HG03565 (cell line): ENCODE results near the gene AP4E1.
"Not testable (repeated sequence)": the region's sequence is repeated elsewhere in the genome, so short reads cannot be mapped to it uniquely, and the experiment has no call there.

Source experiments
- ATAC-seq: cut with Tn5 transposase; IDR thresholded peaks from one replicate; pipeline ENCODE4 v1.9.1; 2021; ENCODE audit warnings: mild to moderate bottlenecking, moderate library complexity; ENCODE audit not compliant: unreplicated experiment

The AP4E1 gene

GRCh38 chr15:51016615-51017014 lies 108.1 kb downstream of the AP4E1 start:
- no peak for ATAC-seq

DNA sequence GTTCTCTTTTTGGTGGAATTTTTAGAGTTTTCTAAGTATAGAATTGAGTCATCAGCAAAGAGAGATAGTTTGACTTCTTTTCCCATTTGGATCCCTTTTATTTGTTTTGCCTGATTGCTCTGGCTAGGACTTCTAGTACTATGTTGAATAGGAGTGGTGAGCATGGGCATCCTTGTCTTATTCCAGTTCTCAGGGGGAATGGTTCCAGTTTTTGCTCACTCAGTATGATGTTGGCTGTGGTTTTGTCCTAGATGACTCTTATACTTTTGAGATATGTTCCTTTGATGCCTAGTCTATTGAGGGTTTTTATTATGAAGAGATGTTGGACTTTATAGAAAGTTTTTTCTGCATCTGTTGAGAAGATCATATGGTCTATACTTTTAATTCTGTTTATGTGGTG lies 113.7 kb downstream of the AP4E1 start:
- no peak for ATAC-seq

GRCh38 chr15:51023499-51023898 lies 115.0 kb downstream of the AP4E1 start:
- no peak for ATAC-seq

- ATAC-seq, result no peak
Observed at GRCh38 chr15:51024735-51025453, 116.4 kb downstream of the AP4E1 start.

DNA sequence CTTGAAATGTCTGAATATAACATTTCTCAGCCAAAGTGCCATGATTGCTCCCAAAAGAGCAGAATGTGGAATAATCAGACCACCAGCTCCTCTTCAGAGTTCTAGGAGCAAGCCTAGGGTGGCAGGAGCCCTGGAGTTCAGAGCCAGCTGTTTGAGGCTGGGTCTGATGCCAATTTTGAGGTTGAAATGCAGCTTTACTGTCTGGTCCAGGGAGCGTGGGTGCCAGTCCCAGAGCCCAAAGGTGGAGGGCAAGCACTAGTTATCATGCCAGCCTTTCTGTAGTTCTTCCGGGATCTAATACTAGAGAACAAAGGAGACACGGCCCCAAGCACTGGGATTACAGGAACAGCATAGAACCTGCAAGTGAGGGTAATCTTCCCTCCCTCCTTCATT lies 117.0 kb downstream of the AP4E1 start:
- ATAC-seq, result no peak

DNA sequence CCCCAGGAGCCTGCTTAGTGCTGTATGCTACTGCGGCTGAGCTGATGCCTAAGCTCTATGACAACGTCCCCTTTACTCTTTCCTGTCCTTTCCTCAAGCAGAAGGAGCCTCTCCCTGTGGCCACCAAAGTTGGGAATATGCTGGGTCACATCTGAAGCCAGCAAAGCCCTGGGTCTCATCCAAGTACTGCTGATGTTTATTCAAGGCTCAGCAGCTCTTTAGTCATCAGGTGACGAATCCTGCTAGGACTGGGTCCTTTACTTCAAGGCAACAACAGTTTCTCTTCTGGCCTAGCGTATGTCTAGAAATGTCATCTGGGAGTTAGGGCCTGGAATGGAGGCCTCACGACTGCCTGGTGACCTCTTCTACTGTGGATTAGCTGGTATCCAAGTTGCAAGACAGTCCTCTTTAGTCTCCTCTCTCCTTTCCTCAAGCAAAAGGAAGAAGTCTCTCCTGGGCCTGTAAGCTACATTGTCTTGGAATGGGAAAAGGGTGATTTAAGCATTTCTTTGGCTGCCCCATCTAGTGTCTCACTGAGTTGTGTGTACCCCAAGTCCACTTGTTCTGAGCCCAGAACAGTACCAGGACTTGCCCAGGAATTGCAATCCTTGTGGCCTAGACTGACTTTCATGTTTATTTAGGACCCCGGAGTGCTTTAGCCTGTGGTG lies 122.3 kb downstream of the AP4E1 start:
- ATAC-seq, result no peak

DNA sequence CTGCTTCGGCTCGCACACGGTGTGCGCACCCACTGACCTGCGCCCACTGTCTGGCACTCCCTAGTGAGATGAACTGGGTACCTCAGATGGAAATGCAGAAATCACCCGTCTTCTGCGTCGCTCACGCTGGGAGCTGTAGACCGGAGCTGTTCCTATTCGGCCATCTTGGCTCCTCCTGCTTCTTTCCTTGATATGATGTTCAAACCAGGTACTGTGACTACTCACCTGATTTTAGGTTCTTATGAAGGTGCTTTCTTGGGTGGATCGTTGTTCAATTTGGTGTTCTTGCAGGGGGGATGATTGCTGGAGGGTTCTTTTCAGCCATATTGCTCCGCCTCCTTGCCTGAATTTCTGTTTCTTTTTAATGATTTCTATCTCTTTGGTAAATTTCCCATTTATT lies 129.0 kb downstream of the AP4E1 start:
- ATAC-seq, result not testable (repeated sequence)

DNA sequence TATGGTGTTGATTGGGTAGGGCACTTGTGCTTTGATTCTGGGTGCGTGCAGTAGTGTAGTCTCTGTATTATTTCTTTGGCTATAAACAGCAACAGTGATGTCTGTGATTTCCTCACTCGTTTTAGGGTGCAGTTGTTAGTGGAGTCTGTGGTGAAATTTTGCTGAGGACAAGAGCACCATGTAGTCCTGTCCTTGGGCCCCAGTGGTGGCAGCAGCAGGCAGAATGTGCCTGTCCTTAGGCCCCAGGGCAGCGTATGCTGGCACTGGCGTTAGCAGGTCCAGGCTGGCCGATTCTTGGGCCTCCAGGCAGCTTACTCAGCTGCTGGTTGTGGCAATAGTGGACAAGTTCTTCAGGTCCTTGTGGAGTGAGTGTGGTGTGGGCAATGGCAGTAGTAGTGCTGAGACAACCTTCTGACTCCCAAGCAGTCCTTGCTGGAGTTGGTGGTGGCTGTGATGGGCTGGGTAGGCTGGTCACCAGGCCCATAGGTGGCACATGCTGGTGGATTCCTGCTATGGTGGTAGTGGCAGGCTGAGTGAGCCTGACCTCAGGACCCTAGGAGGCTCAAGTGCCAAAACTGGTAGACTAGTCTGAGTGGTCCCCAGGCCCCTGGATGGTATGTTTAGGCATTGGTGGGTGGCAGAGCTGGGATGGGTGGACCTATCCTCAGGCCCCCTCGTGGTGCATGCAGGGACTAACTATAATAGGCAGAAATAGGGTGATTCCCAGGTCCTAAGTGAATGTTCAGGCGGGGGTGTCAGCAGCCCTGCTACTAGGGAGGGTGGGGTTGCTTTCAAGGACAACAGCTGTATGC lies 129.9 kb downstream of the AP4E1 start:
- ATAC-seq, result no peak

DNA sequence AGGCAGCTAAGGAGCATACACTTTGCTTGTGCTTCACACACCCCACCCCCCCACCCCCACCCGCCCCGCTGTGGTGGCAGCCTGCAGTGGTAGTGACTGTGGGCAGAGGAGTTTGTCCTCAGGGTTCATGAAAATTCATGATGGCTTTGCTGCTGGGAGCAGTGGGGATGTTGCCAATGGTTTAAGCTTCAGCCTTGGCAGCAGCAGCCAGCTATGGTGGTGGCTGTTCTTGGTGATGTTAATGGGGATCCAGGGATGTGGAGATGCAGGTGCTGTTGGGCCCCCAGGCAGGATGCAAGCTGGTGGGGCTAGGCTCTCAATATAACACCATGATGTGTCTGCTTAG lies 130.5 kb downstream of the AP4E1 start:
- no peak for ATAC-seq

DNA sequence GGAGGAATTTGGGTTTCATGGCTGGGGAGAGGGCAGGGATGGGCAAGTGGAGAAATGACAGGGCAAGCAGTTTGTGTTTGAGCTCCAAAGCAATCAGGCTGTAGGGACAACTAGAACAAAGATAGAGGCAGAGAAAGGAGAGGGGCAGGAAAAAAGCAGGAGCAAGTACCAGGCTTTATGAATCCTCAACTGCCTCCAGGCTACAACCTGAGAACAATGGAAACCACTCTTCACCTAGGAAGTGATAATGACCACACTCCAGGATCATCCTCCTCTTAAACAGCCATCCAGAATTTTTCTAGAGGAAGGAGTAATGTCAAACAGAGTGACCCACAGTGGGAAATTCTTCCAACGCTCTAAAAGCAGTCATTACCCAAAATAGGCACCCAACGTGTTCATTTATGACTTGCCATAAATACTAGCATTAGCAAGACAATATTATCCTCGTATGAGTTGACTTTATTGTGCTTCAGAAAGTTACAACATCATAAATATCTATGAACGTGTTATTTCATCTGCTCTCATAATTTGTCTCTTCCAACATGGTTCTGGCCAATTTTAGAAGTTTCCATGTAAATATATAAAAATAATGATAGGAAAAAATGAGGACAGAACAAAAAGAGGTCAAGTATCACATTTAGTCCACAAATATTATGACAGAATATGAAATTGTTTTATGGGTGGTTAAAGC lies 135.7 kb downstream of the AP4E1 start:
- ATAC-seq, result no peak

DNA sequence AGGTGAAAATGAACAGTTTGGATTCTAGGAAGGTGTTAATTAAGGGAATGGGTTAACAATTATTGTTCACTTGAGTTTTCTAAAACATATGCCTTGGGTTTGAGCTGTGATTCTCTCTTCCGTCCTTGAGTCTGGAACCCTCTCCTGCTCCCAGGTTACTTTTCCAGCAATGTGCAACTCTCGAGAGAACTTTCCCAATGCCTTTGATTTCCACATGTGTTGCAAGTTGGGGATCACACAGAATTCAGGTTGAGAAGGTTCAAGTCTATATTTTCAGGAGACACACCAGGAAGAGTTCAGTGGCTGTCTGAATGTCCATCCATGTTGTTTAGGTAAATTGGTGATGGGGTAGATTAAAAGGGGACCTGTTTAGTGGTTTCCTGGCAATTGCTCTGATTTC lies 137.5 kb downstream of the AP4E1 start:
- no peak for ATAC-seq

DNA sequence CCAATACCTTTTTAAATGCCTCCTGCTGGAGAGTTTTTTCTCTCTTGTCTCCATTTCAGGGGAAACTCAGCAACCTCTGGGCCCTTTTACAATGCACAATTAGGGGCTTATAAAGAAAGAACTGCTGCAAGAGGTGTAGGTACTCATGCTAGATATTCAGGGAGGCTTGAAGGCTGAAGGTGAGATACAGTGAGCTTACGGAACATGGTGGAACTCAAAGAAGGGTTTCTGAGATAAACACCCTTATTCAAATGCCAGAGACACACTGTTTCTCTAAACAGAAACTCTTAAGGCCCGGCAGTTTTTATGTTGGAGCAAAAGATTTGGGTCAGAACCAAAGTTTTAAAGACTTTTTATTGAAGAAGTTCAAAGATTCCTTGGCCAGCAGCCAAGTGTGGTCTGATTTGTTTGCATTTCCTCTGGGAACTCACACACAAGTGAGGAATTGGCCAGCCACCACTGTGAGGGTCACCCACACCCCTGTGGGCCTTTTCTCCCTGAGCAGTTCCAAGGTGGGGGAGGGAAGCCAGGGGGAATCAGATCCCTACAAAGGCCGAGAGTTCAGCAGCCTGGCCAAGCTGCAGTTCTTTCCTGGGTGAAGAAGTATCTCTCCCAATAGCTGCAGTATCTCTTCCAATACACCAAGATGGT lies 138.4 kb downstream of the AP4E1 start:
- ATAC-seq, result no peak

DNA sequence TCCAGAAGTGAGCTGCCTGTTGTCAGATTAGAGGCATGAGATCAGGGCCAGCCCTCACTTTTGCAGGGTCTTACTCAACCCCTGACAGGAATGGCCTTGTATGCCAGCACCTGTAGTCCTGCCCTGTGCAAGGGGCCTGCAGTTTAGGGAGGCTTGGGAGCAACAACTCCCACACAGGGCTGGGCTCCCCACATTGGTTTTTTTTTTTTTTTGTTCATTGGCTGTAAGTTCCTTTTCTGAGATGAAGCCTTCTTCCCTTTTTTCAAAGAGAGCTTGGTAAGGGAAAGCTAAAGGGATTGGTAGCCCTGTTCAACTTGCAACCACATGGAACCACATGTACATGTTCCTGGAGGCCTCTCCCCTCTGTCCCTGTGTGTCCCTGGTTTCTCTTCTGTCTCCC lies 139.8 kb downstream of the AP4E1 start:
- ATAC-seq, result no peak

- ATAC-seq, result no peak
Observed at GRCh38 chr15:51049081-51049480, 140.6 kb downstream of the AP4E1 start.

DNA sequence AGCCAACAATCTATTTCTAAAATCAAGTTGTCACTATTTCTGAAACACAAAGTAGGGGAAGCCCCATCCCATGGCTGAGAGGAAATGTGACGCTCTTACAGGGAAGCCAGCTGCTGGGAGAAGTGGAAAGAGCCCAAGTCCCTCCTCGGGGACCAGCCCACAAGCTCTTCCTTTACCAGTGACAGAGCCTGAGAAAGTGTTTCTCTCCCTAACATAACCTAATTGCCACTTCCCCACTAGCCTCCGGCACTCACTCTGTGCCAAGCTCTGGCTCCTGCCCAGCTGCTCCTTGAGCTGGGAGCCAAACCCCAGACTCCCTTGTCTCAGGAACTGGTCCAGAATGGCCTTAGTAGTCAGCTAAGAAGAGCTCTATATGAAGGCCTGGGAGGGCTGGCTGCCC lies 143.3 kb downstream of the AP4E1 start:
- ATAC-seq, result no peak

DNA sequence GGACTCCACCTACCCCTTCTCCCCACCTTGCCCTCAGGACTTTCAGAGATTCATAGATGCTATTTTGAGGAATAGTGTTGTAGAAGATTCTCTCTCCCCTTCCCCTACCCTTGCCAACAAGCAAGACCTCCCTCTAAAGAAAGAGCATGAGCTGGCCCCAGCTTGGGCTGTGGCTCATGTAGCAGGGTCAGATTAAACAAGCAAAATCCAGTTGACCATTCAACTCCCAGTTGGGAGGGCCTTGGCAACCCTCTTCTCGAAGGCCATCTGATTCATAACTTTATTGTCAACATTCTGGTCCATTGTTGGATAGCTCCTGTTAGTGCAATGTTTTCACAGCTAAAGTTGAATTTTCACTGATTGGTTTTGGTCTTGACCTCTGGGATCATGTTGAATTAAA lies 145.1 kb downstream of the AP4E1 start:
- no peak for ATAC-seq

DNA sequence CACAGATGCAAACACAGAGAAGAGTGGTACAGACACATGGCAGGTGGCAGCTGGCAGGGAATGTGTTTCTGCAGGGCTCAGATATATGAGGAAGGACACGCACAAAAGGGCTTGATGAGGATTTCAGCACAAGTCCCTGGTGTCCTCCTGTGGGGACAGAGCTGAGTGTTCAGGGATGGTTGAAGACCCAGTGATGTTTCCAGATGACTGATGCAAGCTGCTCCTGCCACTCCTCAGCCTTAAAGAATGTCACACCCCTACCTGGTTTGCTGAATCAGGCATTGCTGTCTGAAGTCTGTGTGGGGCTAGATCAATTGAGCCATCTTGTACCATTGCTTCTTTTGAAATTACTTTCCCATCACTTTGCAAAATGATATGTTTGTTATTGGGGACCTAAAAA lies 146.1 kb downstream of the AP4E1 start:
- no peak for ATAC-seq
